ENCODE results near the gene SMG6. TPM values are rescaled to one million over a fixed set of nuclear protein-coding genes. Genes with fewer than 3 reads are reported as not detected.
A peak's percentile ranks its signal among the peaks of the same experiment; 100 is the strongest.

SMG6 gene
- total RNA-seq, 4 donors from 2014 or later: 13.3 to 74.9 (median 41.6) TPM

DNA sequence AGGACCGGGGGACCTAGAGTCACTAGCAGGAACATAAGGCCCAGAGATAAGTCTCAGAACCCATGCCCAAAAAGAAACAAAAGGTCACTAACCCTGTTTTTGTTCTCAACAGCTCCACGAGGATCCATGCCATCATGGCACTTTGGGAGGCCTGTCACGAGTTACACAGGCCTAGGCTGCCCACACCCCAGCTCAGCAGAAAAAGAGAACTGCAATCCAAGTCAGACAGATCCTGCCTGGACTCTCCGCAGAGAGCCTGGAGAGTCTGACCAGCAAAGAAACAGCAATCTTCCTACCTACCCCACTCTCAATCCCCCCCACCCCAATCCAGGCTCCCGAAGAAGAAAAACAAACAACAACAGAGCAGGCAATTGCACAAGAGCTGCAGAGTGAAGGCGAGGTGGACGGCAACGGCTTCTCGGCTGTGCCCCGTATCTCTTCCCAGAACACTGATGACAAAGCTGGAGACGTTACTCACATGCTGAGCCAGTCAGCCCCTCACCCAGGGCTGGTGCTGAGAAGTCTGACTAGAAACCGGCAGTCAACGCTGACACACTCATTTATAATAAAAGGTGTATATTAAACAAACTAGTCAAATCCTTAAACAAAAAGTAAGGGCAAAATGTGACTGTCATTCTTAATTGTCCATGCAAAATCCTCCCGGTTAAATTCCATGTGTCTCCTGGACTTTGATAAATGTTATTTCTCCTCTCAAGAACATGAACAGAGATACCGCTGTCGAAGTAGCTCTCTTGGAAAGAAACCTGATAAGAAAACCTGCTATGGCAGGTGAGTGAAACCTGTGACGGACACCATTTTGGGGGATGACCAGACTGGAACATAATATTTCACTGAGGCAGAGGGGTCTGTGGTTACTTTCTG is 89.3 kb downstream of the SMG6 start:
- peak; percentile 57 to 69 for DNase-seq
- H3K27me3 ChIP-seq: no peaks in the 10 kb centered on the region
- H3K4me3 ChIP-seq: no peak overlapping the region
- H3K4me1 ChIP-seq: peaks cover 5 to 7% of the 10 kb centered on the region in 2 donors
- H3K9me3 ChIP-seq: no peaks in the 10 kb centered on the region
- no peaks in the 10 kb centered on the region for H3K36me3 ChIP-seq
- peak in 1 of 2 donors; percentile 33 for TF ChIP-seq POLR2A (IDR thresholded peaks at IDR 0.05)
- TF ChIP-seq CTCF (IDR thresholded peaks at IDR 0.05): no peak
- peak overlapping the region; percentile 93 to 95 for H3K27ac ChIP-seq
- intact Hi-C loops (cut with DNase I; ENCODE audit: low total_unique reads): no loop called here

- Histone ChIP-seq H3K9me3 (no peaks in the 10 kb centered on the region), H3K36me3 (no peaks in the 10 kb centered on the region), H3K4me3 (no peak overlapping the region), H3K27me3 (no peaks in the 10 kb centered on the region), H3K27ac (peak overlapping the region; percentile 93 to 95), H3K4me1 (peaks cover 5 to 7% of the 10 kb centered on the region in 2 donors)
- intact Hi-C loops (cut with DNase I; ENCODE audit: low total_unique reads): no loop called here
- no peak for TF ChIP-seq CTCF (IDR thresholded peaks at IDR 0.05)
- TF ChIP-seq POLR2A (IDR thresholded peaks at IDR 0.05): no peak
- DNase-seq: no peak
Measured at GRCh38 chr17:2213291-2213960, 90.2 kb downstream of the SMG6 start.

- H3K27me3 ChIP-seq: no peaks in the 10 kb centered on the region
- intact Hi-C loops (cut with DNase I; ENCODE audit: low total_unique reads): no loop called here
- TF ChIP-seq POLR2A (IDR thresholded peaks at IDR 0.05): no peak
- TF ChIP-seq CTCF (IDR thresholded peaks at IDR 0.05): no peak
- no peak overlapping the region for H3K4me3 ChIP-seq
- no peaks in the 10 kb centered on the region for H3K36me3 ChIP-seq
- H3K27ac ChIP-seq: peak overlapping the region; percentile 93 to 95
- peaks cover 5 to 7% of the 10 kb centered on the region in 2 donors for H3K4me1 ChIP-seq
- DNase-seq: peak; percentile 63 to 74
- no peaks in the 10 kb centered on the region for H3K9me3 ChIP-seq
Measured at GRCh38 chr17:2212400-2212981, 91.1 kb downstream of the SMG6 start.

DNA sequence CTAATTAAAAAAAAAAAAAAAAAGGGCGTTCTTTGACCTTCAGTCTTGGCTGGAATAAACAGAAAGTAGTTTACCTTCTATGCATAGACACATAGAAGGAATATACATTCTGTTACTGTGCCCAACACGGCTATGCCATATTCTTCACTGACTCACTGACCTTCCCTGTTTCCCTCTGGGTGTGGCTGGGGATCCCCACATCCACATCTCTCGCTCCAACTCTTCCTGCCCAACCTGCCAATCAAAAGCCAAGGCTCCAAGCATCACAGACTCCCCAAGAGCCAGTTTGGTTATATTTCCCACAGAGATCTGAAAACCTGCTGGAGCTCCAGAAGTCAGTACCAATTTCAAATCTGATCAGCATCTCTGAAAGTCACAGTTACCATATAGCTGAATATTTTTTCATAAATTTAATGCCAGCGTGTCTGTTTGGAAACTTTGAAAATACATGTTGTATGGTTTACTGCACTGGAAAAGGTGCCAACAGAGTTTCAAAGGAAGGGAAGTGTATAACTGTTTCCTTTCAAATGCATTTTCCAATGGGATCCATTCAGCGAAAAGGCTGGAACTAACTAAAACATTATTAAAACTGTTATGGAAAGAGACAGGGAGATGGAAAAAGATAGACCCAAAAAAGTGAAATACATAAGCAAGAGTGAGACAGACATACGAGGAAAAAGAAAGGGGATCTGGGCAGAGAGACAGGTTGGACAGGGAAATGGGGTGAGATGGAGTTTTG is 91.8 kb downstream of the SMG6 start:
- Histone ChIP-seq H3K27me3 (no peaks in the 10 kb centered on the region), H3K4me1 (peaks cover 5 to 7% of the 10 kb centered on the region in 2 donors), H3K4me3 (no peak overlapping the region), H3K27ac (peak overlapping the region; percentile 93 to 95), H3K36me3 (no peaks in the 10 kb centered on the region), H3K9me3 (no peaks in the 10 kb centered on the region)
- intact Hi-C loops (cut with DNase I; ENCODE audit: low total_unique reads): no loop called here
- TF ChIP-seq POLR2A (IDR thresholded peaks at IDR 0.05) (no peak), CTCF (IDR thresholded peaks at IDR 0.05) (no peak)
- no peak for DNase-seq

Data from uterus (tissue), 4 donors.